Measurements from ENCODE around the gene ST3GAL5. TPM values are rescaled to one million over a fixed set of nuclear protein-coding genes. Genes with fewer than 3 reads are reported as not detected.

ST3GAL5 gene
- 28.6 to 33.7 TPM (median 31.3 TPM) in 5 replicates for total RNA-seq (2022; extraction: Qiagen RNA extraction; ENCODE audit: low read depth)

GRCh38 chr2:85888684-85889626 is at the start of gene ST3GAL5:
ST3GAL5 (minus strand) TSS chr2:85888990; CDS start chr2:85888905, 85 bp downstream.

Other genes starting within 250 kb of the ST3GAL5 start
- 0.09 to 0.37 TPM (median 0.12 TPM) in 4 of 5 replicates, not detected in the other for gene SFTPB, start 220.8 kb downstream of the ST3GAL5 start, total RNA-seq (2022; extraction: Qiagen RNA extraction; ENCODE audit: low read depth)
- gene GNLY, start 194.6 kb downstream of the ST3GAL5 start, total RNA-seq (2022; extraction: Qiagen RNA extraction; ENCODE audit: low read depth) = not detected in 5 replicates
- 5.2 to 7.1 TPM (median 5.9 TPM) in 5 replicates for gene ATOH8, start 135.0 kb downstream of the ST3GAL5 start, total RNA-seq (2022; extraction: Qiagen RNA extraction; ENCODE audit: low read depth)
- 20.5 to 24.2 TPM (median 22.5 TPM) in 5 replicates for gene POLR1A, start 216.9 kb upstream of the ST3GAL5 start, total RNA-seq (2022; extraction: Qiagen RNA extraction; ENCODE audit: low read depth)
- gene PTCD3, start 217.2 kb upstream of the ST3GAL5 start, total RNA-seq (2022; extraction: Qiagen RNA extraction; ENCODE audit: low read depth) = 57.4 to 104 TPM (median 78.9 TPM) in 5 replicates

Data from A549 treated with RU486 at 1 μM for 4 hours (cell line).